GM12878 (cell line): ENCODE results near the gene ETNK2.

Source experiments
- POLR2AphosphoS5 ChIP-seq: IDR thresholded peaks from 2 replicates; pipeline ENCODE4 v1.6.1; 2011; ENCODE audit warnings: mild to moderate bottlenecking, low read length, inconsistent platforms
- RAD21 ChIP-seq: IDR thresholded peaks from 2 replicates; pipeline ENCODE4 v1.6.1; 2011; ENCODE audit warnings: mild to moderate bottlenecking, low read depth, low read length, moderate library complexity; ENCODE audit not compliant: insufficient read depth
- SP1 ChIP-seq: IDR thresholded peaks from one replicate; pipeline ENCODE4 v1.6.1; 2011; ENCODE audit warnings: low read depth, low read length
- SREBF2 ChIP-seq: IDR thresholded peaks from 2 replicates; pipeline ENCODE4 v1.6.1; 2012; ENCODE audit warnings: mild to moderate bottlenecking, low read length
- SRF ChIP-seq, 2 experiments: IDR thresholded peaks; 2 replicates each; pipeline ENCODE4 v1.6.1; 2011; ENCODE audit warnings: low read depth in 2 of 2, low read length in 2 of 2, mild to moderate bottlenecking in 1 of 2, moderate library complexity in 1 of 2
- TF ChIP-seq, protein P1 (sequence below), 3 experiments: IDR thresholded peaks in 2 of 3; conservative IDR thresholded peaks in 1 of 3; 2 replicates each; pipeline ENCODE4 v1.5.1; 2011; ENCODE audit warnings: low read depth in 3 of 3, low read length in 3 of 3, mild to moderate bottlenecking in 3 of 3, control low read depth in 2 of 3, moderate library complexity in 2 of 3, inconsistent platforms in 1 of 3, mixed read lengths in 1 of 3; ENCODE audit not compliant: control insufficient read depth in 2 of 3, insufficient read depth in 1 of 3; ENCODE audit errors: extremely low read depth in 1 of 3

DNA sequence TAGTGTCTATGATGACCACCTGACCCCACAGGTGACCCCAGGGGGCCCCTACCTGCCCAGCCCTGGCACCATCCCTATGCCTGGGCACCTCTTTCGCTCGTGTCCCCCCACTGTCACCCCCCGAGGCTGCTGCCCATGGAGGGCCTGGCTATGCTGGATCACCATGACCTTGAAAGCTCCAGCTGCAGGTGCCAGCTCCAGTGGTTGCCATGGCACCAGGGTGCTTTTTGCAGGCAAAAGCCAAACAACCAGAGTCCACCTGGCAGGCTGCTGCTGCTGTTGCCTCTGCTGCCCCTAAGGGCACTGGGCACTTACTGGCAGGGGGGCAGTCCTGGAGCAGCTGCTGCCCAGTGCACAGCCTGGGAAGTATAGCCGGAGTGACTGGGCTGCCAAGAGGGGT is 21.7 kb downstream of the ETNK2 start:
- TF ChIP-seq SREBF2 (no peak), RAD21 (no peak), POLR2AphosphoS5 (no peak), SP1 (no peak), SRF (IDR thresholded peaks at IDR 0.05; ENCODE audit: low read depth in 2 of 2, low read length in 2 of 2) (no peak)
- TF ChIP-seq, protein P1, sequence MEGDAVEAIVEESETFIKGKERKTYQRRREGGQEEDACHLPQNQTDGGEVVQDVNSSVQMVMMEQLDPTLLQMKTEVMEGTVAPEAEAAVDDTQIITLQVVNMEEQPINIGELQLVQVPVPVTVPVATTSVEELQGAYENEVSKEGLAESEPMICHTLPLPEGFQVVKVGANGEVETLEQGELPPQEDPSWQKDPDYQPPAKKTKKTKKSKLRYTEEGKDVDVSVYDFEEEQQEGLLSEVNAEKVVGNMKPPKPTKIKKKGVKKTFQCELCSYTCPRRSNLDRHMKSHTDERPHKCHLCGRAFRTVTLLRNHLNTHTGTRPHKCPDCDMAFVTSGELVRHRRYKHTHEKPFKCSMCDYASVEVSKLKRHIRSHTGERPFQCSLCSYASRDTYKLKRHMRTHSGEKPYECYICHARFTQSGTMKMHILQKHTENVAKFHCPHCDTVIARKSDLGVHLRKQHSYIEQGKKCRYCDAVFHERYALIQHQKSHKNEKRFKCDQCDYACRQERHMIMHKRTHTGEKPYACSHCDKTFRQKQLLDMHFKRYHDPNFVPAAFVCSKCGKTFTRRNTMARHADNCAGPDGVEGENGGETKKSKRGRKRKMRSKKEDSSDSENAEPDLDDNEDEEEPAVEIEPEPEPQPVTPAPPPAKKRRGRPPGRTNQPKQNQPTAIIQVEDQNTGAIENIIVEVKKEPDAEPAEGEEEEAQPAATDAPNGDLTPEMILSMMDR (IDR thresholded peaks at IDR 0.05 in 2 of 3, conservative IDR thresholded peaks at IDR 0.05 in 1 of 3; ENCODE audit: control insufficient read depth in 2 of 3, extremely low read depth in 1 of 3, insufficient read depth in 1 of 3, low read depth in 3 of 3, low read length in 3 of 3), result no peak
